ENCODE data around the gene NRBP1.

- no peak for TF ChIP-seq EZH2phosphoT487 (conservative IDR thresholded peaks at IDR 0.05; ENCODE audit: low read length)
- TF ChIP-seq, protein P1, sequence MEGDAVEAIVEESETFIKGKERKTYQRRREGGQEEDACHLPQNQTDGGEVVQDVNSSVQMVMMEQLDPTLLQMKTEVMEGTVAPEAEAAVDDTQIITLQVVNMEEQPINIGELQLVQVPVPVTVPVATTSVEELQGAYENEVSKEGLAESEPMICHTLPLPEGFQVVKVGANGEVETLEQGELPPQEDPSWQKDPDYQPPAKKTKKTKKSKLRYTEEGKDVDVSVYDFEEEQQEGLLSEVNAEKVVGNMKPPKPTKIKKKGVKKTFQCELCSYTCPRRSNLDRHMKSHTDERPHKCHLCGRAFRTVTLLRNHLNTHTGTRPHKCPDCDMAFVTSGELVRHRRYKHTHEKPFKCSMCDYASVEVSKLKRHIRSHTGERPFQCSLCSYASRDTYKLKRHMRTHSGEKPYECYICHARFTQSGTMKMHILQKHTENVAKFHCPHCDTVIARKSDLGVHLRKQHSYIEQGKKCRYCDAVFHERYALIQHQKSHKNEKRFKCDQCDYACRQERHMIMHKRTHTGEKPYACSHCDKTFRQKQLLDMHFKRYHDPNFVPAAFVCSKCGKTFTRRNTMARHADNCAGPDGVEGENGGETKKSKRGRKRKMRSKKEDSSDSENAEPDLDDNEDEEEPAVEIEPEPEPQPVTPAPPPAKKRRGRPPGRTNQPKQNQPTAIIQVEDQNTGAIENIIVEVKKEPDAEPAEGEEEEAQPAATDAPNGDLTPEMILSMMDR (IDR thresholded peaks at IDR 0.05; ENCODE audit: insufficient read depth, low read length, poor library complexity, severe bottlenecking) = no peak
Measured at GRCh38 chr2:27390822-27391679, 37.4 kb upstream of the NRBP1 start.

Data from SU-DHL-6 (cell line).